DMS153 treated with DMSO at 0.1 percent for 48 hours (cell line): ENCODE data around the gene ADARB2.
"Not testable (repeated sequence)": the region's sequence is repeated elsewhere in the genome, so short reads cannot be mapped to it uniquely, and the experiment has no call there.

ENCODE experiments used
- DNase-seq: peaks from one replicate; lab custom pipeline; 2025; ENCODE audit not compliant: unreplicated experiment; lab: John Stamatoyannopoulos, UW

The ADARB2 gene

DNA sequence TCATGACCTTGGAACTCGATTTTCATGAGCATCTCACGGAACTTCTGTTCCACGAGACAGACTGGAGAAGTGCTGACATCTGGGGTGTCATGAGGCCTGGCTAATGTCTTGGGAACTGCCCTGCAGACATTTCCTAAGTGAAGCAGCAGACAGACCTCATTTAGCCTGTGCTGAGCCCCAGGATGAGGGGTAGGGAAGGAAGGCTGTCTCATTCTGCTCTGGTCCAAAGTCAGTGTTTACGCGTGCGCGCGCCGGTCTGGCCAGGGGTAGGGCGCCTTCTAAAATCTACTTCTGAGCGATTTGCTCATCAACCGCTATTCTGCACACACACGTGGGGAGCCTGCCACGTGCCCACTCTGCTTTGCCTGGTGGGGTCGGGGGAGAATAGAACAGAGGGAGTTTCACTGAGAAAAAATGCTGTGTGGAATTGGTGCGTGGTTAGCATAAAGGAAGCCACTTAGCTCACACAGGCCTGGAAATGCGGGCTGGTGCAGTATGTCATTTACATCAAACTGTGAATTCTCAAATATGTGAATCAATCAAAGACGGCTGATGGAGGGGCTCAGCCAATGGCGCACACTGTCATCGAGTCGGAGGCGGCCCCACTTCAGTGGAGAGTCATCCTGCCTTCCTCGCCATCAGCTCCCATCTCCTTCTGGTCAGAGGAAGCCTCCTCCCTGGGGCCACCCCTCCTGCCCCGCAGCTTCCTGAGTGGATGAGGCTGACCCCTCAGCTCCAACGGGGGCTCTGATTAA is 335.1 kb downstream of the ADARB2 start:
- no peak for DNase-seq

DNA sequence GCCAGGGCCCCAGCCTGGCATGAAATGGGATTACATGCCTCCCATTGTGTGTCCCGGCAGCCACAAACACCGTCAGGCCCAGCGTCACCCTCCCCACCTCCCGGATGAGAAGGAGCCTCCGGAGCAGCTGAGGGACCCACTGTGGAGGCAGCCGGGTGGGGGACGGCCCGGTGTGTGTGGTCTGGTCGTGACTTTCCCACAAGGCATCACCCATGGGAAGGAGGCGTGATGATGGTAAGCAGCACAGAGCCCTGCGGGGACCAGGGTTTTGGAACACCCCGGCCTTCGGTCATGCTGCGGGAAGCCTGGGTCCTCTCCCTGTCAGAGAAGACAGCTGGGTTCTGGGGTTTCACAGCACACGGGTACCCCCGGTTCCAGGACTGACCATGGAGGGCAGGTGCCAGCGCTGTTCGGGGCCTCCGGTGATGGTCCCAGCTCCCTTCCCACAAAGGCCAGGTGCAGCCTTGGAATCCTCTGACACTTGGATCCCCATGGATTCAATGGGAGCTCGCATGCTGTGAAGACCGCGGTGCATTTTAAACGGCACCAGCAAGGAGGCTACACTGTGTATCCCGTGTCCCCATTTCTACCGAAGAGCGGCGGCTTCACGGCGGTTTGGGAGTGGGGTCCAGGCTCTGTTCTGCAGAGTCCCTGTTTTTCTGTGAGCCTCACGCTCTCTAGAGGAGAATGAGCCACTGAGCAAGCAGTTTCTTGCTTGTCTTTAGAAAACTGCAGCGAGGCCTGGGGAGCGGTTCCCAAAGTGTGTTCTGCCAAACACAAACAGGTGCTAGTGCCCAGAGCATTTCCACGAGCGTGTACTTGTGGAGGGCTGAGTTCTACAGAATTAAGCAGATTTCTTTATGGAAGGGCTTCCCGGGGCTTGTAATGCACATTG is 336.0 kb downstream of the ADARB2 start:
- DNase-seq = no peak

DNA sequence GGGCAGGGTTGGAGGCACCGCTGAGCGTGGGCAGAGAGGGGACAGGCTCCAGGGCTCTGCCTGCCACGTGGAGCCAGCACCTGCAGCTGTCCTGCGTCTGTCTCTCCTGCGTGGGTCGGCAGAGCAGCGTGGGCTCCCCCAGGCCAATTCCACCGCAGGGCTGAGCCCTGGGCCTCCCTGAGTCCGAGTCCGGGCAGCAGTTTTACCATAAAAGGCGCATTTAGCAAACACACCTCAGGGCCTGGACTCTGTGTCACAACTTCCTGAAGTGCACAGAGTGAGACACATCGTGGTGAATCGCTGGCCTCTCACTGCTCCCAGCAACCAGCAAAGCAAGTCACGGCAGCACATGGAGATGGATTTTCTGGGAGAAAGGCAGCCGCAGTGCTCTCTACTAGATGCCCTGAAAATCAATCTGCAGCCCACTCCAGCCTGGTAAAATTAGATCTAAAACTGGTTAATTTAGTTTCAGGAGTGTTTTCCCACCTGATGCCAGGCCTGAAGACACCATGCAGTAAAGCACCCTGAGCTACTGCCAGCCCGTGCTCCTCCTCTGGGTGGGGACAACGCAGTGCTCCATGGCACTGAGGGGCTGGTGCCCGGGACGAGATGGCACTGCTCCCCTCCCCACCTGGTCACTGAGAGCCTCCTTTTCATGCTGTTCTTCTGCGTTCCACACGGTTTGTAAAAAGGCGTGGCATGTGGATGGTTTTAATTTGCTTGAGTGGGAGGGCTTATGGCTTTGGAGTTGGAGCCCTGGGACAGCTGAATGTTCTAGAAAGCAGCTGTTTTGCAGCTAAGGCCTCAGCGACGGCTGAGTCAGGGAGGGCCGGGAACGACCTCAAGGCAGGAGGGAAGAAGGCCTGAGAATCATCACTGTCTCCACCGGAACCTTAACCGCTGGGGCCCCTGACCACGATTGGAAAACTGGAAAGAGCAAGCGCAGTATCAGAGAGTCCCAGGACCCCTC is 336.9 kb downstream of the ADARB2 start:
- no peak for DNase-seq

DNA sequence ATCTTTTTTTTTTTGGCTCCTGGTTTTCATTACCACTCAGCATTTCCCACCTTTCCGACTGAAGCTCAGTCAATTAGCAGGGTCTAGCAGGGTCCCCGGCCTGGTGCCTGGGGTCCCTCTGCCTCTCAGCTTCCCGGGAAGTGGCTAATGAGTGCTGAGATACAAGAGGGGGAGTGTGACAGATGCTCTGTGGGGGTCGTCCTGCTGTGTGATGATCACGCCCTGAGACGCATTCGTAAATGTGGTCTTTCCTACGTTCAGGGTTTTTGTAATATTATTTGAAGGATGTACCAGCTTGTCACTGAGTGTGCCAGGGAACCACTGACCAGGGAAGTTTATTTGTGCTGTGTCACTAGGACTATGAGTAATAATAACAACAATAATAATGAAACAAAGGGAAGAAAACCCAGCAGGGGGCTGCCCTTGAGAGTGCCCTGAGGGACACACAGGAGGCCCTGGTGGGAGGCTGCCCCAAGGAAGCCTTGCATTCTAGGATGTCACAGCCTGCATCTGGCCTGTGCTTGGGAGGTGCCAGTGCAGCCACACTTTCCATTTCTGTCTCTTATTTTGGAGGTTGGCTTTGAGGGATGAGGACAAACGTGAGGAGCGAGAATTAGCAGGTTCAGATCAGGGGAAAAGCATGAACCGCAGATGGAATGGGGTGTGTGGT is 337.8 kb downstream of the ADARB2 start:
- no peak for DNase-seq

DNA sequence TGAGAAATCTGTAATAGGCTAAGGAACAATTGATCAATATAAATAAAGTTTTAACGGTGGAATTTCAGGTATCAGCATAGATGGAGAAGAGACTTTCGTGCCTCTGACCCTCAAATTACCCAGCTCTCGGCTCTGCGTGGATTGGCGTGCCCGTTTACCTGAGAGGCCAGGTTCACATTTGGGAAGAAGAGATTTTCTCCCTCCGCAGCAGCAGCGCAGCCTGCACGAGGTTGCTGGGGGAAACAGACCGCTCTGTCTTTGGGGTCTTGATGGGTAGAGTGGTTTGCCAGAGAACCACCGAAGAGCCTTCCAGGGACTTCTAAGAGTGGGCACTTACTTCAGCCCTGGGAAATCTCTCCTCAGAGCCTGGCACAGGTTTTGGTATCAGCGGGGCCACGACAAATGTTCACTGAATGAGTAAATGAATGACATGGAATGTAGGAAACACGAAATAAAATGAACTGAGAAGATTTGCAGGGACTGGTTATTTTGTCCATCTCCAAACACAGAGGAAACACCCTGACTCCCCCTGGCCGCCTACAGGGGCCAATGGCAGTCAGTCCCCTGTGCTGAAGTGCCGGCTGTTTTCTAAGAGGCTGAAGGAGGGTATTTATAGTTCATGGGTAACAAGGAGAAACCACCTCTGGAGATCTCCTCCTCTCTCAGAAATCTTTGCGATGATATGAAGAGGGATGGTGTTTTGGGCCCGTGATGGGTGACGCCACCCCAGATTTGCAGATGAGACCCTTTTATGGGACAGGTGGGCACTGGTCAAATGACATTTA is 338.5 kb downstream of the ADARB2 start:
- DNase-seq = no peak

DNA sequence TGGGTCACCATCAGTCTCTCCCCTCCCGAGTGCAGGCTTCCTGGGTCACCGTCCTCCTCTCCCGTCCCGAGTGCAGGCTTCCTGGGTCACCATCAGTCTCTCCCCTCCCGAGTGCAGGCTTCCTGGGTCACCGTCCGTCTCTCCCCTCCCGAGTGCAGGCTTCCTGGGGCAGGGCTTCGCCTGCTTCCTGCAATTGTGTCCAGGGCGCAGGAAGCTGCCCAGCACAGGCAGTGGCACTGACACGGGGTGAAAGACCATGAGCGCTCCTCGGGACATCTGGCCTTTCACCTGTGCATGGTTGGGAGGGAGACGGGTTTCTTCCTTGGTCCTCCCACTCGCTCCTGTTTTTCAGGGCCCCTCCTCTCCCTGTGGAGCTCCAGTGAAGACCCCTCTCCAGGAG is 339.2 kb downstream of the ADARB2 start:
- DNase-seq = not testable (repeated sequence)

DNA sequence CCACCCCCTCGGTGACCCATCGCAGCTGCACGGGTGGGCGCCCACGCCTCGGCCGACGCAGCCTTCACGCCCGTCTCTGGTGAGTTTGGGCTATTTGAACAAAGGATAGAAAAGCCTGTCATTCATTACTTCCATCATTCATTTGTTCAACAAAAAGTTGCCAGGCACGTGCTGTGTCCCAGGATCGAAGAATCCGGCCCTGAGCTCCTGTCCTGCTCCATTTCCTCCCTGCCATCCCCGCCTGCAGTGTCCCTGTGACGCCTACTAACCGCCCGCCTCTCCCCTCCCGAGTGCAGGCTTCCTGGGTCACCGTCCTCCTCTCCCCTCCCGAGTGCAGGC is 341.1 kb downstream of the ADARB2 start:
- no peak for DNase-seq

DNA sequence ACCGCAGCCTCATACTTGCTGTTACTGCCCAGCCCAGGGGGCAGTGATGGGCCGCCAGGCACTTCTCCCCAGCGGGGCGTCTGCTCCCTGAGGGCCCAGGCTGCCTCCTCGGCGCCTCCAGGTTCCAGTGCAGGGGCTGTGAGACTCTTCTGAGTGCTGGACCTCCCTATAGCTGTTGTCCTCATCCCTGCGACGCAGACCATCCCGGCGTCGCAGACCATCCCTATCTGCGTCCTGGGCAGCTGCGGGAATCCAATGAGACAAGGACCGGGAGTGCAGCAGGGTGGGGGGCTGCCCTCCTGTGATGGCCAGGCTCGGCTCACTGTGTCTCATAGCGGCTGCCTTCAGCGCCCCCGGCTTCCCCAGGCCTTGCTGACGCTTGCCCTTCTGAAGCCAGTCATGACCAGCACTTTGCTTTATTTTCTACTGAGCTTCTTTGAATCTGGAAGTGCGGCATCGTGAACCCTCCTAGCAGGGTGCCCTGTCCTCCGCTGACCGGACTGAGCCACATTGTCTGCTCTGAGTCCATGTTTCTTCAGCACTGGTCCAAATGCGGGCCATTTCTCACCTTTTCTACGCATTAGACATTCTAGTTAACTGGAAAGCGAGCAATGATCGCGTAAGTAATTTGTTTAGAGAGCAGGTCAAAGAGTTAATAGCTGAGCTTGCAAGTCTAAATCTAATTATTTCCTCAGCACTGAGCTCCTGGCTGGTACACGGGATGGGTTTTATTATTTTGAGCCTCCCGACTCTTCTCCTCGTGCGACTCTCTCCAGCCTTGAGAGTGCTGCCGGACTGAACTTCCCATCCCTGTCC is 341.6 kb downstream of the ADARB2 start:
- no peak for DNase-seq

DNA sequence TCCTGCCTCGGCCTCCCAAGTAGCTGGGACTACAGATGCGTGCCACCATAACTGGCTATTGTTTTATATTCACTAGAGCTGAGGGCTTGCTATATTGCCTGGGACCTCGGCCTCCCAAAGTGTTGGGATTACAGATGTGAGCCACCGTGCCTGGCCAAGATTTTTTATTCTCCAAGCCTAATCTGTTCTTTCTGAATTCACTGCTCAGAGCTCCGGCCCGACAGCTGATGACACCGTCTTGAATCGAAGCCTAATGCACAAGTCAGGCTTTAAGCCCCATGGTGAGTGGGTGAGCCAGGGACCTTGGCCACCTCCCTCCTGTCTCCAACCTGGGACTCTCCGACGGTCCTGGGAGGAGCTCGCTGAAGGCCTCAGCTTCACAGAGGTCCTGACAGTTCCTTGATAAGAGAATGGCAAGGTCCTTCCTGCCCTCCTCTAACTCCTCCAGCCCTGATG is 342.3 kb downstream of the ADARB2 start:
- DNase-seq = no peak

DNA sequence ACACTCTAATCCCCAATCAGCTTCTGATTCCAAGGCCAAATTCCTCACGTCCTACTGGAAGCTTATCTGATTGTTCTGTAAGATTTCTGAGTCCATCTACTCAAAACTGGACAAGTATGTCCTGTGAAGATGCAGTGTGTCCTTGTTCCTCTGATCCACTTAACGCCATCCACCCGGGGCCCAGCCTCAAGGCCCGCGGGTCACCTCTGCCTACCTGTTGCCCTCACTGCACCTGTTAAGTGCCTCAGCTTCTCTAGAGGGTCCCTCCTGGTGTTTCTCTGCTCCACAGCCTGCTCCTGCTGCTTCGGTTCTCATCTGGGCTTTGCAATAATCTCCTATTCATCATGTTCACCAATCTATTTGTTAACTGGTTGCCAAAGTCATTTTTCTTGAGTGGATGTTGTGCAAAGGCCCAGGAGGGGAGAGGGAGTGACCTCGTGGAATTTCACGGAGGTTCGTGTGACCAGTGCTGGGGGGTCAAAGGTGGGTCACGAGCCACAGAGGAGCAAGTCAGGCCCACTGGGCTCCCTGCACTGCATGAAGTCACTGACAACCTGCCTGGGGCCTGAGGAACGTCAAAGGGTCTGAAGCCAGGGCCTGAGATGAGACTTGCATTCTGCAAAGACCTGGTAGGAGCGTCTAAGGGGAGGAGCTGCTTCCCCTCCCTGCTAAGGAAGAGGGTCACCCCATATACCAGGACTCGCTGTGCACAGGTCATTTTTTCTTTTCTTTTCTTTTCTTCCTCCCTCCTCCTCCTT is 343.0 kb downstream of the ADARB2 start:
- no peak for DNase-seq

DNA sequence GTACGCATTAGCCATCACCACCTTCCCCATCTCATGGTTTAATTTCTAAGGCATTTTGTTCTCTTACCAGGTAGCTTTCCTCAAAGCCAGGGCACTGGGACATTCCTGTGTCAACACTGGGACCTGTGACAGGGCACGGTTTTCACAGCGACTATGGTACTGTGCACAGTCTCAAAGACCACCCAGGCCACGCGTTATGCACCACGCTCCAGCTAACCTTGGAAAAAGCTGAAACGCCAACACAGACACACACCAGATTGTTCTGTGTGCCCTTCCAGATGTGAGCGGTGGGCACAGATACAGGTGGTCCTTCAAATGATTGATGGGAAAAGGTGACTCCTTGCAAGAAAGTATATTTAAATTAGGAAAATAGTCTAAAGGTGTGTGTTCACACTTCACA is 343.8 kb downstream of the ADARB2 start:
- DNase-seq = no peak

DNA sequence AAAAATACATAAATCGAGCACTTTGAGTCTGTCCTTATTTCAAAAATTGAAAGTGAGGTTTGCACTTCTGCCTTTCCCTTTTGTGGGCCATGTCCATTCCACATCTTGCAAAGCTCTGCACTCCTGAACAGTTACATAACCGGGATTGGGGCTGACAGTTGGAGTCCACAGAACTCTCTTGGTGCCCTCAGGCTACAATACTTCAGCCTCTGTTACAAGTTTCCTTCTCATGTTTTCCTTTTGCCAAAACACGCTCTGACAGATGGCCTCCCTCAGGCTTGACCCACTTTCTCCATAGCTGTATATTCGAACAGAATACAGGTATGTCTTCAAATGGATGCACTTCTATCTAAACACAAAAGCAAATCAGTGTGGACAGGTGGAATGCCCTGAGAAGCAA is 345.2 kb downstream of the ADARB2 start:
- DNase-seq = no peak

DNA sequence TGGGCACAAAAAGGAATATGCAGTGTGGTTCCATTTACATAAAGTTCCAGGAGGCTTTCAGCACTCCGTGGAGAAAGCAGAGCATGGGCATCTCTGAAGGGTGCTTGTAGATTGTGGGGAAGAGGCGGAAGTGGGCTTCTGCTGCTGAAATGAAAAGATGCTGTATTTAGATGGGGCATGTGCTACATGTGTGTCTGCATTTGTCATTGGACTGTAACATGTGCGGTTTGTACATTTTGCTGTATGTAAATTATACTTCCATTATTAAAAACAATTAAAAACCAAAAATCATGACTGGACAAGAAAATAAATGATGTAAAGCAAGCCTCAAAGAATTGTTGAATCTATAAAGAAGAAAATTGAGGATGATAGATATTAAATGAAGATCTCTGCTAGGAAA is 347.1 kb downstream of the ADARB2 start:
- DNase-seq = no peak

DNA sequence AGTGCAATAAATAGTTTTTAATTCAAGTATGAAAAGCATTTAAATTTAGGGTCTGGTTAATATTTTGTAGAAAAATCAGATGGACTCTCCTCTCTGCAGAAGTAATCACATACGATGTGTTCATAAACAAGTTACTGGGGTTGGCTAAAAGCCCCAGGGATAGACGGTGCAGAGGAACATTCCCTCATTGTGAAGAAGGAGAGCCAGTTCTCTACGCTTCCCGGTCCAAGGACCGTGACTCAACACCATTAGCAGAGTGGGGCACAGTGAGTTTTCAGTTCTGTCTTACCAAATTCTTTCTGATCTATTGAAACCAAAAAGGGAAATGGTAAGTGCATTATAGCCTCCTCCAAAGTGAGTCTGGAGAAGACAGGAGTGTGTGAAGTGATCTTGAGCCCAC is 353.3 kb downstream of the ADARB2 start:
- DNase-seq = no peak

DNA sequence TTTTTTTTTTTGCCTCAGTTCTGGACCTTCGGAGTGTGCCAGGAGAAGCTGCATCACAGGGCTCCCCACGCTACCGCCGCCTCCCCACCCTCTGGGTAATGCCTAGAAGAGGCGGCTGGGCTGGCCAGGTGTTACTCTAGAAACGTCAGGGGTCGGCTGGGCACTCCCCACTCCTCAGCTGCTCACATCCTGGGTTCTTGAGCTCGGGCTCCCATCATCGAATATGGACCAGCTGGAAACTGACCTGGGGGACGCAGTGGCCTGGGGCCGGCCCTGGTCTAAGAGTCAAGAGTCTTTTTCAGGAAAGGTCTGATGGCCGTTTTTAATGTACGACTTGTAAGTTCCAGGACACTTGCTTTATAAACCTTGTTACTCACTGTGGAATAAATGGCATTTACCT is 354.6 kb downstream of the ADARB2 start:
- no peak for DNase-seq

DNA sequence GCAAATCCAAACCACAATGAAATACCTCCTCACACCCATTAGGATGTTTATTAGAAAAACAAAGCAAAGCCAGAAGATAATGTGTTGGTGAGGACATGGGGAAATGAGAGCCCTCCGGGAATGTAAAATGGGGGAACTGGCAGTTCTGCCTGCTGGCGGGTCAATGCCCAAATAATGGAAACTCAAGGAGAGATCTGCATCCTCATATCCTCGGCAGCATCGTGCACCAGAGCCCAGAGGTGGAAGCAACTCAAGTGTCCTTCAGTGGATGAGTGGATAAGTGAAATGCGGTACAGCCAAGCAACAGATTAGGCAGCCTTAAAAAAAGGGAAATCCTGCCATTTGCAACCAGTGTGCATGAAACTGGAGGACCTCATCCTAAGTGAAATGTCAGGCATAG is 356.0 kb downstream of the ADARB2 start:
- DNase-seq = no peak

DNA sequence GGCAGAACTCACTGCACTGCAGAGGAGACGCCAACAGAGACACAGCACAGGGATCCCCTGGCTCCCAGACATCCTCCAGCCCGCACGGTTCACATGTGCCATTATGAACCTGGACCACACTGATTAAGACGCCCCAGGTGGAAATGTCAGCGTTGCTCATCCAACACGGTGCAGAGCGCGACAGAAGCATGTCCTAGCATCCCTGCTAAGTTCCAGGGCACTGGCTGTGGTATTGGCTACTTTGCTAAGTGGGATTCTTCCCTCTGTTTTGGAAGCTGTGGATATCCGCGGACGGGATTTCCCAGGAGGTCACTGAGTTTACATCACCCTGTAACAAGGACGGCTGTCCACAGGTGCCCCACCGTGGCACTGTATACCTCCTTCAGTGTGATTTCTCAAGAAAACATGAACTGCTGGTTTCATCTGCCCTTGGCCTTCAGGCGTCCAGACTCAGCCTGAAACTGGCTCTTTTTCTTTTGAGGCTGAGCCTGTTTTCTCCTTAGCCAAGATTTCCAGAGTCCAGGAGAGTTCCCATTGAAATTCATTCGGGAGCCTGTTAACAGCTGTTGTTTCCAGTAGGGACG is 357.1 kb downstream of the ADARB2 start:
- no peak for DNase-seq

DNA sequence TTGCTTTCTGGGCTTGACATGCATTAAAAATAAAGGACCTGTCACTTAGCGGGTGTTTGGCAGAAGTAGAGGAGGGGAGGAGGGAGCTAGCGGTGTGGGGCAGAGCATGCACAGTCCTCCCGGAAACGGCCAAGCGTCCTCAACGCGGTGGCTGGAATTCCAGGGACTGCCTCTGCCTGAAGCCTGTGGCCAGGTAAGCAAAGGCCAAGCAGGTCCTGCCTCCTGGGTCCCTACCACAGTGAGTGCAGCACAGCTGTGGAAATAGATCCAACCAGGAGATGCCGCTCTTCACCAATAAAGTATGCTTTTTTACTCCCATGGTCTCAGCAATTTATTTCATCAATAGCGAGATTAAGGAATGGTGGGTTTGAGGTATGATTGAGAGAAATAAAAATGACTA is 357.7 kb downstream of the ADARB2 start:
- no peak for DNase-seq
